ENCODE data around the gene DBN1. TPM values are rescaled to one million over a fixed set of nuclear protein-coding genes. Genes with fewer than 3 reads are reported as not detected.
A peak's percentile ranks its signal among the peaks of the same experiment; 100 is the strongest.

DBN1 gene
- total and polyA plus RNA-seq, 9 of the 15 experiments (the other 6 are each of a cell fraction or from before 2014, with no cell fraction given) = 0.25 to 87.2 (median 27.9) TPM

- no peak for TF ChIP-seq SNAPC5 (CRISPR knock-in tag; IDR thresholded peaks at IDR 0.05)
- no peak for TF ChIP-seq CREB3L1 (IDR thresholded peaks at IDR 0.05; ENCODE audit: borderline replicate concordance, low read depth)
- no peak for TF ChIP-seq TSC22D4 (tag; IDR thresholded peaks at IDR 0.05)
- no peak for TF ChIP-seq CC2D1A (IDR thresholded peaks at IDR 0.05)
- TF ChIP-seq SRF (CRISPR knock-in tag; IDR thresholded peaks at IDR 0.05) = no peak
- no peak for TF ChIP-seq TFAM (CRISPR knock-in tag; conservative IDR thresholded peaks at IDR 0.05)
- TF ChIP-seq E2F4 (CRISPR knock-in tag; IDR thresholded peaks at IDR 0.05; ENCODE audit: low read depth) = no peak
- TF ChIP-seq MBD2 (IDR thresholded peaks at IDR 0.05; ENCODE audit: borderline replicate concordance, low read depth) = peak; percentile 37; the same call in 1 of the 2 replicates
- no peak for TF ChIP-seq BCOR (IDR thresholded peaks at IDR 0.05)
- no peak for TF ChIP-seq ZNF347 (CRISPR knock-in tag; IDR thresholded peaks at IDR 0.05; ENCODE audit: low read depth)
- no peak for TF ChIP-seq PHTF2 (CRISPR knock-in tag; IDR thresholded peaks at IDR 0.05)
- TF ChIP-seq ZNF444 (CRISPR knock-in tag; IDR thresholded peaks at IDR 0.05) = no peak
- peak in 1 of 2 experiments; percentile 69; a peak in 1 of 4 replicates for TF ChIP-seq RCOR1 (IDR thresholded peaks at IDR 0.05; ENCODE audit: borderline replicate concordance in 1 of 2, low read depth in 2 of 2, low read length in 2 of 2)
- no peak for TF ChIP-seq THRB (CRISPR knock-in tag; conservative IDR thresholded peaks at IDR 0.05)
- peak; percentile 98 for TF ChIP-seq JUND (IDR thresholded peaks at IDR 0.05; ENCODE audit: borderline replicate concordance, low read depth, low read length)
- TF ChIP-seq JUND (tag; IDR thresholded peaks at IDR 0.05; ENCODE audit: borderline replicate concordance, low read depth, low read length) = peak; percentile 91; the same call in 1 of the 3 replicates
- no peak for TF ChIP-seq HEY1 (CRISPR knock-in tag; IDR thresholded peaks at IDR 0.05; ENCODE audit: borderline replicate concordance)
- TF ChIP-seq PCBP2 (IDR thresholded peaks at IDR 0.05; ENCODE audit: low read depth, low read length, poor library complexity, severe bottlenecking) = no peak
- no peak for TF ChIP-seq RBM34 (IDR thresholded peaks at IDR 0.05; ENCODE audit: borderline replicate concordance, insufficient read depth, low read length)
- TF ChIP-seq ZNF79 (CRISPR knock-in tag; IDR thresholded peaks at IDR 0.05; ENCODE audit: low read depth) = no peak
- TF ChIP-seq ZNF77 (CRISPR knock-in tag; IDR thresholded peaks at IDR 0.05) = no peak
- peak in 1 of 2 experiments; percentile 70; a peak in 1 of 4 replicates for TF ChIP-seq UBTF (IDR thresholded peaks at IDR 0.05; ENCODE audit: borderline replicate concordance in 1 of 2, low read depth in 2 of 2, low read length in 2 of 2)
These were observed 18.9 kb downstream of the DBN1 start (continued) for GRCh38 chr5:177454397-177455035.

All from K562 (cell line).